GM10266 (cell line): ENCODE measurements around the gene DCAF11.

ENCODE experiments used
- DNase-seq: peaks from one replicate; pipeline ENCODE4 v3.0.0; 2012; ENCODE audit errors: extremely low spot score
- CTCF ChIP-seq: IDR thresholded peaks from 2 replicates; pipeline ENCODE4 v1.5.1; 2012; ENCODE audit warnings: mild to moderate bottlenecking, low read depth; ENCODE audit not compliant: control insufficient read depth, insufficient read depth; ENCODE audit errors: missing control alignments

The DCAF11 gene

DNA sequence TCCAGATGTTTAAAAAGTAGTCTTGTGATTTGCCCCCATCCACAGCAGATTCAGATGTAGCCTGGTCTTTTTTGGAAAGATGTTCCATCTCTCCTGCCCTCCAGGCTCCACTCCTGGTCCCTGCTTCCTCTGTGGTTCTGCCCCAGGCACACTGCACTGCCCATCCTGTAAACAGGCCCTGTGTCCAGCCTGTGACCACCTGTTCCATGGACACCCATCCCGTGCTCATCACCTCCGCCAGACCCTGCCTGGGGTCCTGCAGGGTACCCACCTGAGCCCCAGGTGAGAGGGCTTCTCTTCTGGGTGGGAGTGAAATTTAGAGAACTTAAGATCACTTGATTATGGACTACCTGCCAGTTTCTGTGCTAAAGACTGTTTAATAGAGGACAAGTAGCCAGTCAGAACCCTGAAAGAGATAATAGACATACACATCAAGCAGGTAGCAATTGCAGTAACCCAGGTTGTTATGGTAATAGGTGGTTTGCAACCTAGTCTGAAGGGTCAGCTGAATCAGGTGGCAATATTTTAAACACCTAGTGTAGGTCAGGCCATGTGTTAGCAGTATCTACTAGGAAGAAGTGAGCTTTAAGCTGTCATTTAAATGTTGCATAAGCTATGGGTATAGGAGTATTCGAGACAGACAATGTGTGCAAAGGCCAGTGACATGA lies 34.9 kb downstream of the DCAF11 start:
- no peak for DNase-seq
- no peak for TF ChIP-seq CTCF

DNA sequence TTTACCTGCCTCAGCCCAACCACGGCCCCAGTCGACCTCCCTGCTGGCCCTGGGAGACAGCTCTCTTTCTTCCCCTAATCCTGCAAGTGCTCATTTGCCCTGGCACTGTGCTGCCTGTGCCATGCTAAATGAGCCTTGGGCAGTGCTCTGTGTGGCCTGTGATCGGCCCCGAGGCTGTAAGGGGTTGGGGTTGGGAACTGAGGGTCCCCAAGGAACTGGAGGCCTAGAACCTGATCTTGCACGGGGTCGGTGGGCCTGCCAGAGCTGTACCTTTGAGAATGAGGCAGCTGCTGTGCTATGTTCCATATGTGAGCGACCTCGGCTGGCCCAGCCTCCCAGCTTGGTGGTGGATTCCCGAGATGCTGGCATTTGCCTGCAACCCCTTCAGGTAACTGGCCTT lies 35.5 kb downstream of the DCAF11 start:
- no peak for DNase-seq
- no peak for TF ChIP-seq CTCF

DNA sequence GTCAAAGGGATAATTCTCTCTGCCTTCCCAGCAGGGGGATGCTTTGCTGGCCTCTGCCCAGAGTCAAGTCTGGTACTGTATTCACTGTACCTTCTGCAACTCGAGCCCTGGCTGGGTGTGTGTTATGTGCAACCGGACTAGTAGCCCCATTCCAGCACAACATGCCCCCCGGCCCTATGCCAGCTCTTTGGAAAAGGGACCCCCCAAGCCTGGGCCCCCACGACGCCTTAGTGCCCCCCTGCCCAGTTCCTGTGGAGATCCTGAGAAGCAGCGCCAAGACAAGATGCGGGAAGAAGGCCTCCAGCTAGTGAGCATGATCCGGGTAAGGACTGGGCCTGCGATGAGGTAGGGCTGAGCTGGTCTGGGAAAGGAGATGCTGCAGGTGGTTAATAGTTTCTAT lies 36.0 kb downstream of the DCAF11 start:
- no peak for DNase-seq
- no peak for TF ChIP-seq CTCF

DNA sequence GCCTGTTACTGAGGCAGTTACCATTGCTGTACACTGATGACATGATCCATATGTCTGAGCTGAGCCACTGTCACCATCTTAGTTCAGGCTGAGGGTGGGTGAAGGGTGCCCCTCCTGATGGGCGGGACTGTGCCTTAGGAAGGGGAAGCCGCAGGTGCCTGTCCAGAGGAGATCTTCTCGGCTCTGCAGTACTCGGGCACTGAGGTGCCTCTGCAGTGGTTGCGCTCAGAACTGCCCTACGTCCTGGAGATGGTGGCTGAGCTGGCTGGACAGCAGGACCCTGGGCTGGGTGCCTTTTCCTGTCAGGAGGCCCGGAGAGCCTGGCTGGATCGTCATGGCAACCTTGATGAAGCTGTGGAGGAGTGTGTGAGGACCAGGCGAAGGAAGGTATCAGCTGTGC lies 36.4 kb downstream of the DCAF11 start:
- no peak for DNase-seq
- no peak for TF ChIP-seq CTCF

- no peak for TF ChIP-seq CTCF
- no peak for DNase-seq
Observed at GRCh38 chr14:24151404-24152080, 37.0 kb downstream of the DCAF11 start.

- DNase-seq, result no peak
- TF ChIP-seq CTCF, result no peak
Observed at GRCh38 chr14:24155100-24155499, 40.5 kb downstream of the DCAF11 start.

DNA sequence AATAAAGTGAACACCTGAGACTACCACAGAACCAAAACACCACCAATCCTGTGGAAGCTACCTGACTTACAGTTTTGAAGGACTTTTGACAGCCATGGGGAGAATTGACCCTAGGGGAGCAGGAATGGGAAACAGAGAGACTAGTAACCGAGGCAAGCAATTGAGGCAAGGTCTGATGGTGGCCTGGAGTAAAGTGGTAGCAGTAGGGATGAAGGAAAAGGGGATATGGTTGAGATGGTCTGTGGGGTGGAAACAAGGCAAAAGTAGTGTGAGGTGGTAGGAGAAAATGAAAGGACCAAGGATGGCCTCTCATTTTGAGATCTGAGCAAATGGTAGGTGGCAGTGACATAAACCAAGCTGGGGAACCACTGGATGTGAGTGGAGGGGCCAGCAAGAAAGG lies 42.3 kb downstream of the DCAF11 start:
- DNase-seq, result no peak
- no peak for TF ChIP-seq CTCF
